T-helper 2 cell (primary cell): ENCODE data around the gene TNFAIP8L2.
A peak's percentile ranks its signal among the peaks of the same experiment; 100 is the strongest.
"Not testable (repeated sequence)": the region's sequence is repeated elsewhere in the genome, so short reads cannot be mapped to it uniquely, and the experiment has no call there.

ENCODE experiments used
- DNase-seq, 5 experiments: peaks; one replicate each; pipeline versions ENCODE4 v3.0.0 to v3.0.0-alpha.2; 2012 to 2022

TNFAIP8L2 gene

DNA sequence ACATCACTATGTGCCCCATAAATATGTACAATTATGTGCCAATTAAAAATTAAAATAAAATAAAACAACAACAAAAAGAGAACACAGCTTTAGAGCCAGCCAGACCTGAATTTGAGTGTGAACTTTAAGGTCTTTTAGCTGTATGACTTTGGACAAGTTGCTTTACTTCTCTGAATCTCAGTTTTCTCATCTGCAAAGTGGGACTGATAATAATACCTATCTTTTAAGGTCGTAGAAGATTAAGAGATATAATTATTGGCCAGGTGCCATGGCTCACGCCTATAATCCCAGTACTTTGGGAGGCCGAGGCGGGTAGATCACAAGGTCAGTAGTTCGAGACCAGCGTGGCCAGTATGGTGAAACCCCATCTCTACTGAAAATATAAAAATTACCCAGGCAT is 36.9 kb downstream of the TNFAIP8L2 start:
- no peak for DNase-seq

DNA sequence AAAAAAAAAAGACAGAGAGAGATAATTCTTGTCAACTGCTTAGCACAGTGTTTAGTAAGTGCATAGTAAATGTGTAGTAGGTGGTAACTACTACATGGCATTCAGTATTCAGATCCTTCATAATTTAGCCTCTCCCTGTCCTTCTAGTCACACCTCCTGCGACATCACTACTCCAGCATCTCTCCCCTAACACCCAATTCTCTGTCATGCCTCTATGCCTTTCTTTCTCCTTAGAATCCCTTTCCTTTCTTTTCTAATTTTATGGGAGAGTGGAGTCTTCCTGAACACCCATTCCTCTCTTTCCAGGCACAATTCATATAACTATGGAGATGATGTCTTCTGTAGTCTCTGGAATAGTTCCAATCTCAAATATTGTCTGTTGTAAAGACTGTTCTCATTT is 37.4 kb downstream of the TNFAIP8L2 start:
- DNase-seq: no peak

DNA sequence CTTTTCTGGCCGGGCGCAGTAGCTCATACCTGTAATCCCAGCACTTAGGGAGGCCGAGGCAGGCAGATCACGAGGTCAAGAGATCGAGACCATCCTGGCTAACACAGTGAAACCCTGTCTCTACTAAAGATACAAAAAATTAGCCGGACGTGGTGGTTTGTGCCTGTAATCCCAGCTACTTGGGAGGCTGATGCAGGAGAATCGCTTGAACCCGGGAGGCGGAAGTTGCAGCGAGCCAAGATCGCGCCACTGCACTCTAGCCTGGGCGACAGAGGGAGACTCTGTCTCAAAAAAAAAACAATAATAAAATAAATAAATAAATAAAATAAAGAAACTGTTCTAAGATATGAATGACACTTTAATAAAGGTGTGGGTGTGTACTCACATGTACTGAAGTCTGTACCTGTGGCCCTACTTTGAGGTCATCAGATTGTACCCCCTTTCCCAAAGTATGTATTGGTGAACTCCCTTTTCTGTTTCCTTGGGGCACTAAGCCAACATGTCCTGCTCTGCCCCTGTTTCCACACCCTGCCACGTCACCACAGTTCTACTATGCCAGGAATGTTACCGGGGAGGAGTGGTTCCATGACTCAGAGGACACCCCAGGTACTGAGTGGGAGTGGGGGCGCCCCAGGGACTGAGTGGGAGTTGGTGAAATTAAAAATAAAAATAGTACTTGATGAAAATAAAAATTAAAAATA is 38.6 kb downstream of the TNFAIP8L2 start:
- DNase-seq: not testable (repeated sequence)

DNA sequence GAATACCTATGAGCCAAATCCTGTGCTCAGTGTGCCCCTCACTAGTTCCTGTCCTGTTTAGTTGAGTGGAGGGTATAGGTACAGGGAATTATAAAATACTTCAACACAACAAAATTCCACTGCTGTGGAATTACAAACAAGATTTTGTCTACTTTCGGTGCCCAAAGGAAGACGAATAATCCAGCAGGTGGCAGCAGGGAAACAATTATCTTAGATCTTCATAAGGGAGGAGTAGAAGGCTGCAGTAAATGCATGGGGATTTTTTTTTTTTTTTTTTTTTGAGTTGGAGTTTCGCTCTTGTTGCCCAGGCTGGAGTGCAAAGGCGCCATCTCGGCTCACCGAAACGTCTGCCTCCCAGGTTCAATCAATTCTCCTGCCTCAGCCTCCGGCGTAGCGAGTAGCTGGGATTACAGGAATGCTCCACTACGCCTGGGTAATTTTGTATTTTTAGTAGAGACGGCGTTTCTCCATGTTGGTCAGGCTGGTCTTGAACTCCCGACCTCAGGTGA is 39.9 kb downstream of the TNFAIP8L2 start:
- peak in 4 of 5 experiments; percentile 14 to 69 (median 28) for DNase-seq

DNA sequence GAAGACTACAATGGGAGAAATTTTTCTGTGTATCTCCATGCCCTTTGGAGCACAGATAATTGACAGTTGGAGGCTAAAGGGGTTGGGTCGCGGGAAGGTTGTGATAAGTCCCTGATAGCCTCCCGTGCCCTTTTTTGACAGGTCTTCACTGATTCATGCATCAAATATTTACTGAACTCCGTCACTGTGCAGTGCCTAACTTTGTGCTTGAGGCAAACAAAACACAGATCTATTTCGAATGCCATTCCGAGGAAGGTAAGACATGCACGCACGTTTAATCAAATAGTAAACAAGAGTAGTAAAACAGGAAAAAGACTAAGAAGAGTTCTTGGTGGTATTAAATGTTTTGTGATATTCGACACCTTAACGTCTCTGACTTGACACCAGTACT is 41.4 kb downstream of the TNFAIP8L2 start:
- peak in 1 of 5 experiments; percentile 27 for DNase-seq

DNA sequence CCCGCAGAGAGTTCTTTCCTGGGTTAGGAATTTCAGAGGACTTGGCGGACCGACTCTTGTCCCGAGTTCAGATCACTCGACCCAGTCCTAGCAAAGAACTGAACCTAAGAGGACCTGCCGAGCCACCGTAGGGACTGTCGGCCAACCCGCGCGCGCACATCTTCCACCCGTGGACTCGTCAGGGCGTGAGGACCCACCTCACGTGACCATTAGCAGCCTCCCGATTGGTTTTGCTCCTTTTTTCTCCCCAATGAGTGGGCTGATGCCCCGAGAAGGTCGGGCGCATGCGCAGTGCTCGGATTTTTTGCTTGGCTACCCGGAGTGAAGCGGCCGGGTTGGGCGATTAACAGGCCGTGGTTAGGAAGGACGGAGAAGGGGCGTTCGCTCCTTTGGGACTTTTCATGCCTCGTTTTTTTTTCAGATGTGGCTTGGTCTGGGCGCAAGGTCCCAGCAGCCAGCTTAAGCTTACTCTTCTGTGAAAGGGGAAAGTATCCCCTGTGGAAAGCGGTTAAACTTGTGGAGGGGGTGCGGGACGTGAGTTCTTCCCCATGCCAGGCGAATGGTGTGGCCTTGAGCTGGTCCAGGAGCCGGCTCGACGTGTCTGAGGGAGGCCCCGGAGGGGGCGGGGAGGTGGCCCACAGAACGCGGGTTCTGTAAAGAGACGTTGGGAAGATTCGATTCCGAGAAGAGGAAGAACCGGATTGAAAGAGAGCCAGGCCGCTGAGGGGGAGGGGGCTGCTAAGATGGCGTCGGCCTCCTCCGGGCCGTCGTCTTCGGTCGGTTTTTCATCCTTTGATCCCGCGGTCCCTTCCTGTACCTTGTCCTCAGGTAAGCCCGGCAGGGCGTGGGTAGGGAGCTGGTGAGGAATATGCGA is 42.0 kb downstream of the TNFAIP8L2 start, which contains the start of gene PIP5K1A:
Gene PIP5K1A (plus strand): TSS at position 299 of the 874 bp plus-strand sequence. CDS start 445 bp downstream, at position 744.
- DNase-seq: peak; percentile 97 to 99 (median 99)

DNA sequence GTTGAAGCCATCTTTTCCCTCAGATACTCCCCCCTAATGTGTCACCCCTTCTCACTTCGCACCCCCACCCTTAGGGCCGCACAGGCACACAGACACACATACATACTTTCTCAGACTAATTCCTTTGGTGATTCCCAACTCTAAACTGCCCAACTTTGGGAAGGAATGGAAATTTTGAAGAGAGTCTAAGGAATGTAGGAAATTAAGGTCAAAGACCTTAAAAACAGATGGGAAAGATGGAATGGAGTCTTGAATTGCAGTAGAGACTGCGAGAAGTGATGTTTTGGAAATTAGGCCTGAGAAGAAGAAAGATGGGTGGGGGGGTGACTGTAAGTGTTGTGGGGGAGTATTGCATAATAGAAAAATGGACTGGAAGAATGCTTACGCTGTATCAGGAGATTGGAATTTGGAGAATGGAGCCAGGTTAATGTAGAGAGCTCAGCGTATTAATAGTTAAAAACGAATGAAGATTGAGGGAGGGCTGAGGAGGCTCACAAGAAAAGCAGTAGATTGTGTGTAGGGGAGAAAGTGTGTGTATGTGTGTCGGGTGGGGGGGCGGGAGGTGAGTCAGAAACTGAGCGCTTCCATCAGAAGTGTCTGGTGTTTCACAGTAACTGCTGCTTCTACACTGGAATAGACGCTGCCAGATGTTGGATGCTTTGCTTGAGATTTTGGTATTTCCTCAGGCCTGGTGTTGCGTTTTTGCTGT is 43.6 kb downstream of the TNFAIP8L2 start:
- peak in 1 of 5 experiments; percentile 51 for DNase-seq

DNA sequence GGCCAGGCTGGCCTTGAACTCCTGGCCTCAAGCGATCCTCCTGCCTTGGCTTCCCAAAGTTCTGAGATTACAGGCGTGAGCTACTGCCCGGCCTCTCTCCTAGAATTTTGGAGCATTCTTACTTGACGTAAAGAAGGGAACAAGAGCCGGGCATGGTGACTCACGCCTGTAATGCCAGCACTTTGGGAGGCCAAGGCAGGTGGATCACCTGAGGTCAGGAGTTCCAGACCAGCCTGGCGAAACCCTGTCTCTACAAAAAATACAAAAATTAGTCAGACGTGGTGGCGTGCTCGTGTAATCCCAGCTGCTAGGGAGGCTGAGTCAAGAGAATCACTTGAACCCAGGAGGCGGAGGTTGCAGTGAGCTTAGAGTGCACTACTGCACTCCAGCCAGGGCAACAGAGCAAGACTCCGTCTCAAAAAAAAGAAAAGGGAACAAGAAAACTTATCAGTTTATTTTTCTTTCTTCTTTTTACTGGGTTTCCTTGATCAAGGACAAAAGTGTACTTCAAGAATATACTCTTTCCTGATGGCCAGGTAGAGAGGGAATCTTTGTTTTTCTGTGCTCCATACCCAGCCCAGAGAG is 49.0 kb downstream of the TNFAIP8L2 start:
- DNase-seq: not testable (repeated sequence)
